ENCODE results near the gene UBASH3B. TPM values are rescaled to one million over a fixed set of nuclear protein-coding genes. Genes with fewer than 3 reads are reported as not detected.

Gene UBASH3B
- total RNA-seq, 1 donor from 2014 or later, result 64.6 TPM

- H3K4me3 ChIP-seq (ENCODE audit: low read depth, low read length), result no peak overlapping the region
- DNase-seq (ENCODE audit: low read depth), result no peak
- no peak for TF ChIP-seq CTCF (conservative IDR thresholded peaks at IDR 0.05; ENCODE audit: low read depth, low read length)
Measured at GRCh38 chr11:122755941-122756340, 100.4 kb downstream of the UBASH3B start.

GRCh38 chr11:122756417-122756816 lies 100.9 kb downstream of the UBASH3B start:
- no peak for TF ChIP-seq CTCF (conservative IDR thresholded peaks at IDR 0.05; ENCODE audit: low read depth, low read length)
- no peak for DNase-seq (ENCODE audit: low read depth)
- no peak overlapping the region for H3K4me3 ChIP-seq (ENCODE audit: low read depth, low read length)

GRCh38 chr11:122757201-122757600 lies 101.7 kb downstream of the UBASH3B start:
- no peak for DNase-seq (ENCODE audit: low read depth)
- no peak overlapping the region for H3K4me3 ChIP-seq (ENCODE audit: low read depth, low read length)
- TF ChIP-seq CTCF (conservative IDR thresholded peaks at IDR 0.05; ENCODE audit: low read depth, low read length), result no peak

- no peak for DNase-seq (ENCODE audit: low read depth)
- no peak overlapping the region for H3K4me3 ChIP-seq (ENCODE audit: low read depth, low read length)
- no peak for TF ChIP-seq CTCF (conservative IDR thresholded peaks at IDR 0.05; ENCODE audit: low read depth, low read length)
Measured at GRCh38 chr11:122758339-122758738, 102.8 kb downstream of the UBASH3B start.

GRCh38 chr11:122758974-122759373 lies 103.5 kb downstream of the UBASH3B start:
- no peak for DNase-seq (ENCODE audit: low read depth)
- no peak overlapping the region for H3K4me3 ChIP-seq (ENCODE audit: low read depth, low read length)
- TF ChIP-seq CTCF (conservative IDR thresholded peaks at IDR 0.05; ENCODE audit: low read depth, low read length), result no peak

GRCh38 chr11:122763108-122763507 lies 107.6 kb downstream of the UBASH3B start:
- TF ChIP-seq CTCF (conservative IDR thresholded peaks at IDR 0.05; ENCODE audit: low read depth, low read length), result no peak

GRCh38 chr11:122764371-122765090 lies 109.0 kb downstream of the UBASH3B start:
- DNase-seq (ENCODE audit: low read depth), result no peak
- H3K4me3 ChIP-seq (ENCODE audit: low read depth, low read length), result no peak overlapping the region
- TF ChIP-seq CTCF (conservative IDR thresholded peaks at IDR 0.05; ENCODE audit: low read depth, low read length), result no peak

More at GRCh38 chr11:122763108-122763507, 107.6 kb downstream of the UBASH3B start:
- DNase-seq (ENCODE audit: low read depth), result no peak
- H3K4me3 ChIP-seq (ENCODE audit: low read depth, low read length), result no peak overlapping the region

Data from epithelial cell of proximal tubule (primary cell).